HG02840 (cell line): ENCODE results near the gene DDT.
"Not testable (repeated sequence)": the region's sequence is repeated elsewhere in the genome, so short reads cannot be mapped to it uniquely, and the experiment has no call there.

Experiments used
- ATAC-seq: cut with Tn5 transposase; IDR thresholded peaks from one replicate; pipeline ENCODE4 v1.9.1; 2021; ENCODE audit warnings: mild to moderate bottlenecking, moderate library complexity, moderate number of reproducible peaks; ENCODE audit not compliant: unreplicated experiment, low FRiP score

DDT gene

GRCh38 chr22:23993080-23993479 lies 18.8 kb upstream of the DDT start:
- not testable (repeated sequence) for ATAC-seq

DNA sequence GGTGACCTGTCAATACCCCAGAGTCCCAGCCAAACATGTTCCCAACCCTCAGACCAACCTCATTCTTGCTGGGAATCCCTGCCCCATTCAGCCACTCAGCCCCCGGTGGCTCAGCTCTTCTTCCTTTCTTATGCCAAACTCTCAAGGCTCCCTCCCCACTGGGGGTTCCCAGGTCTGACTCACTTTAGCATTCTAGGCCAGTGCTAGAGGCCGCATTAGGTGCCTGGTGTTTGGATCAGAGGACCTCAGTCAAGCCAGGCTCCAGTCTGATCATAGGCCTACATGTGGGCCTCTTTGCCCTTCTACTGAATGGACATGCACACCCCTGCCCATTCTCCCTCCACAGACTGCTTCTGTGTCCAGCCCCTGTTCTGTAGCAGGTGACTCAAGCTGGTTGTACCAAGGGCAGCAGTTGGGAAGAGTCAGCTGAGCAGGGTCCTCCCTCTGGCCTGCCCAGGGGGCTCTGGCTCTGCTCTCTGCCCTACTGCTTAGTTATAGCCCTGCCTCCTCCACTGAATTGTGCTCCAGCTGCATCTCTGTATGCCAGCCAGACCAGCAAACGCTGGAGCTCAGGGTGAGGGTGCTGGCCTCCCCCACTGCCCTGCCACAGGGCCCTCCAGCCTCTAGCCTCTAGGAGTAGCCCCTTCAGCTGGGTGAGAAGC lies 15.5 kb upstream of the DDT start:
- ATAC-seq: not testable (repeated sequence)

GRCh38 chr22:23986538-23987178 lies 12.4 kb upstream of the DDT start:
- not testable (repeated sequence) for ATAC-seq

DNA sequence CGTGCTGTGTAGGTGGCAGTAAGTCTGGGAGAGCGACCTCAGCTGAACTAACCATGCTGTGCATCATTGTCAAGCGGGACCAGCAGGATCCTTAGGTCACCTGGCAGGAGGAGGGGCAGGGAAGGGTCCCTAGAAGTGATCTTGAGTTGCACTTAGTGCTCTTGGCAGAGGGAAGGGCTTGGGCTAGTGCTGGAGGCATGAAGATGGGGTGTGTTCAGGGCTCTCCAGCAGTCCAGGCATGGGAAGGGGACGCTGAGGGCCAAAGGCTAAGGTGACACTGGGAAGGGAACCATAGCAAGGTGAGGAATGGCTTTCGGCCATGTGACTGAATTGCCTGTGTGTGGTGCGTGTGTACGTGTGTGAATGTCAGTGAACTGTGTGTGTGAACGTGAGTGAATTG lies 11.8 kb upstream of the DDT start:
- ATAC-seq: not testable (repeated sequence)

DNA sequence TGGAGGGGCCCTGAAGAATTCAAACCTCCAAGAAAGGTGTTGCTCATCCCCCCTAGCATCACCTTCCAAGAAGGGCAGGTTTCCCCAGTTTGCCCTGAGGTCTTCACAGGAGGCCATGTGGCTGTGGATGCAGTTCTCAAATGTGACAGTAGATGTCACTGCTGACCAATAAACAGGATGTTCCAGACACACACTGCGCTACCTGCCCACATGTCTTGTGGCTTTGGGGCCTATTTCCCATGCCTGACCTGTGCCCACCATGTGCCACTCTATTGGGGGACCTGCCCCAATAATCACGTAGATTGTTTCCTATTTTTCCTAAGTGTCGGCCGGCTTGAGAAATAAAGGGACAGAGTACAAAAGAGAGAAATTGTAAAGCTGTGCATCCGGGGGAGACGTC lies 10.2 kb upstream of the DDT start:
- ATAC-seq: peak; percentile 58

GRCh38 chr22:23980567-23980966 lies 6.3 kb upstream of the DDT start:
- ATAC-seq: not testable (repeated sequence)

GRCh38 chr22:23979557-23980240 lies 5.5 kb upstream of the DDT start, which contains the start of gene GSTT2:
Gene GSTT2, plus strand, starts transcription at chr22:23980134.
- not testable (repeated sequence) for ATAC-seq

DNA sequence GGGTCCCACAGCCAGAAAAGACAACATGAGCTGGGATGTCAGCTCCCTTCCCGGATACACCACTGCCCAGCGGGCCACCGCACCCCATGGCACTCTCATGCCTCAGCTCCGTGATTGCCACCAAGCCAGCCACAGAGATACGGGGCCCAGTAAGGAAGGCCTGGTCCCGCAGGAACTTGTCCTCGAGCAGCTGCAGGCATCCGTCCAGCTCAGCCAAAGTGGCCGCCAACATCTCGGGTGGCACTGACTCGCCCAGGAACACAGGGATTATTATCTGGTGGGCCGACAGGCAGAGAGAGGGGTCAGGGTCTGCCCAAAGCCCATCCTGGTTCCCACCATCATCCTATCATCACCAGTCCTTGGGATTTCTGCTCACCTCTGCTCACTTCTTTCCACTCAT lies 3.1 kb upstream of the DDT start:
- not testable (repeated sequence) for ATAC-seq

- peak; percentile 29 for ATAC-seq
Measured at GRCh38 chr22:23974836-23975352, 653 bp upstream of the DDT start.

DNA sequence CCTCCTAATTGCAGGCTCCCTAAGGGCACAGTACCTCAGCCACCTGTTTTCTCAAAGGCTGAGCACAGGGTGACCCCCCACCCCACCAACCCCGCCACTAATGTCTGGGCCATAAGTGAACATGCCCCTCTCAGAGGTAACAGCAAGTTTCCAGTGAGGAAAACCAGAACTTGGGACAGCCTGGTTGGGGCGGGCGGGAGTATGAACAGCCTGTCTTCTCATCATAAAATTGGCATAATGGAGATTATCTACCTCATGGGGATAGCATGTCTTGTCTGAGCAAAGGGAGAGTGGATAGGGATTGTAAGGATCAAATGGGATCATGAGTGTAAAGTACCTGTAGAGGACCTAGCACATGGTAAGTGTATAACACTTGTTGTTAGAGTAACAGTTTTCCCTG lies 2.3 kb downstream of the DDT start:
- not testable (repeated sequence) for ATAC-seq

GRCh38 chr22:23970816-23971486 lies 3.3 kb downstream of the DDT start:
- ATAC-seq: no peak

DNA sequence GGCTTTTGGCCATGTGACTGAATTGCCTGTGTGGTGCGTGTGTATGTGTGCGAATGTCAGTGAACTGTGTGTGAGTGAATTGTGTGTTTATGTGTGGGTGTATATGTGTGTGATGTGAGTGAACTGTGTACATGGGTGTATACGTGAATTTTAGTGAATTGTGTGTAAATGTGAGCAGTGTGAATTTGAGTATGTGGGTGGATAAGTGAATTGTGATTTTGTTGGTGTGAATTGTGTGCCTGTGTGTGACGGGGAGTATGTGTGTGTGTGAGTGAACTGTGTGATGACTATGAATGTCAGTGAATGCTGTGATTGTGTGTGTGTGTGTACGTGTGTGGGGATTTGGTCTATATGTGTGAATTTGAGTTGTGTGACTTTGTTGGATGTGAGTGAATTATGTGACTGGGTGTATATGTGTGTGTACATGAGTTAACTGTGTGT lies 4.0 kb downstream of the DDT start:
- ATAC-seq: no peak

DNA sequence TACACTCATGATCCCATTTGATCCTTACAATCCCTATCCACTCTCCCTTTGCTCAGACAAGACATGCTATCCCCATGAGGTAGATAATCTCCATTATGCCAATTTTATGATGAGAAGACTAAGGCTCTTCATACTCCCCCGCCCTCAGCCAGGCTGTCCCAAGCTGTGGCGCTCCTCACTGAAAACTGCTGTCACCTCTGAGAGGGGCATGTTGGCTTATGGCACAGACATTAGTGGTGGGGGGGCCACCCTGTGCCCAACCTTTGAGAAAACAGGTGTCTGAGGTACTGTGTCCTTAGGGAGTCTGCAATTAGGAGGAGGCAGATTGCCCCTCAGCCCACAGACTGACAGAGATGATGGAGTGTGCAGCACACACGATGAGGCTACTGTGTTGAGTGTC lies 5.2 kb downstream of the DDT start:
- ATAC-seq: no peak

- peak; percentile 85 for ATAC-seq
Measured at GRCh38 chr22:23966568-23966967, 7.7 kb downstream of the DDT start, which contains the start of gene DDTL. Gene DDTL, plus strand, starts transcription at chr22:23966888. Its CDS starts 27 bp downstream, at chr22:23966915.

DNA sequence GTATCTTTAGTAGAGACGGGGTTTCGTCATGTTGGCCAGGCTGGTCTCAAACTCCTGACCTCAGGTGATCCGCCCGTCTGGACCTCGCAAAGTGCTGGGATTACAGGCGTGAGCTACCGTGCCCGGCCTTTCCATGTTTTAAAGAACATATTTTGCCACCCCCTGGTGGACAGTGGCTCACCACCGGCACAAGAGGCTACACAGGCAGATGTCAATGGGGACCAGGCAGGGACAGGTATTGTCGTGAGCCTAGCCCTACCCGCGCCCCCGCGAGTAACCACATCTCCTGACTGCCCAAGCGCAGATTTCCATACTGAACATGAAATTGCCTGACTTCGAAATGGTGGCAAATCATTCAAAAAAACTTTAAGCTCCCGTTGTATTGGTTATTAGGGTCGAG lies 8.1 kb downstream of the DDT start:
- peak; percentile 15 for ATAC-seq

DNA sequence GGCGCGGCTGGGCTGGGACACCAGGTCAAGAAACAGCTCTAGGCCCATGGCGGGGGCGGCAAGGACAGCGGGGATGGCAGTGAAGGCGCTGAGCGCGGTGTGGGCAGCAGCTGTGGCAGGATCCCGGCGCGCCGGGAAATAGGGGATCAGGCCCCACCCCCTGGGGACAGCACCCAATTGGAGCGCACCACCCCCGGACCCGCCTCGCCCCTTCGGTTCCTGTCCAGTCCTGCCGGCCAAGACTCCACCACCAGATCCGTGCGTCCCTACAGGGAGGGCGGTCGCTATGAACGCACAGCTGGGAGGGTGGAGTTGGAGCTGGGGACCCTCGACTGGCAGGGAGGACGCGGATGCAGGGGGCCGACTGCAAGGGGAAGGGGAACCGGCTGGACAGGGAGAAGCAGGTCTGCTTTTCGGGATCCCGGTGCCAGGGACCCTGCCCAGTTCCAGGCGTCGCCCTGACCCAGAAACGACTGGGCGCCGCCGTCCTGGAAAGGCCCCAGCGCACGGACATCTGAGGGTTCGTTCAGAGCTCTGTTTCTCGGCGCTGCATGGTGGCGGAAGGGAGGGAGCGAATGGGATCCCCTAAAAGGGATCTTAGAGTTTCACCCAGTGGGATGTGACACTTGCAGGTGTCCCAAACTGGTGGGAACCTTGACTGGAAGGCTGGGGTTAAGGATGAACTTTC lies 13.0 kb downstream of the DDT start, which contains the start of gene GSTT2B:
GSTT2B (minus strand) TSS at position 112 of the 688 bp plus-strand sequence; CDS start at position 48, 64 bp downstream.
- ATAC-seq: not testable (repeated sequence)

DNA sequence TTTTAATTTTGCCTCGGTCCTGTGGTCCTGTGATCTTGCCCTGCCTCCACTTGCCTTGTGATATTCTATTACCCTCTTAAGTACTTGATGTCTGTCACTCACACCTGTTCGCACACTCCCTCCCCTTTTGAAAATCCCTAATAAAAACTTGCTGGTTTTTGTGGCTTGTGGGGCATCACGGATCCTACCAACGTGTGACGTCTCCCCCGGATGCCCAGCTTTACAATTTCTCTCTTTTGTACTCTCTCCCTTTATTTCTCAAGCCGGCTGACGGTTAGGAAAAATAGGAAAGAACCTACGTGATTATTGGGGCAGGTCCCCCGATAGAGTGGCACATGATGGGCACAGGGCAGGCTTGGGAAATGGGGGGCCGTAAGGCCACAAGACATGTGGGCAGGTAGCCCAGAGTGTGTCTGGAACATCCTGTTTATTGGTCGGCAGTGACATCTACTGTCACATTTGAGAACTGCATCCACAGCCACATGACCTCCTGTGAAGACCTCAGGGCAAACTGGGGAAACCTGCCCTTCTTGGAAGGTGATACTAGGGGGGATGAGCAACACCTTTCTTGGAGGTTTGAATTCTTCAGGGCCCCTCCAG lies 17.8 kb downstream of the DDT start:
- ATAC-seq: not testable (repeated sequence)

GRCh38 chr22:23955886-23956285 lies 18.4 kb downstream of the DDT start:
- ATAC-seq: not testable (repeated sequence)

GRCh38 chr22:23954991-23955305 lies 19.3 kb downstream of the DDT start:
- ATAC-seq: not testable (repeated sequence)
